Measurements from ENCODE around the gene MAL.

- no peak for TF ChIP-seq ETV5 (CRISPR knock-in tag; IDR thresholded peaks at IDR 0.05; ENCODE audit: borderline replicate concordance)
- TF ChIP-seq SIN3B (IDR thresholded peaks at IDR 0.05; ENCODE audit: low read length): no peak
- no peak for TF ChIP-seq ZNF224 (CRISPR knock-in tag; IDR thresholded peaks at IDR 0.05)
- TF ChIP-seq, protein P1, sequence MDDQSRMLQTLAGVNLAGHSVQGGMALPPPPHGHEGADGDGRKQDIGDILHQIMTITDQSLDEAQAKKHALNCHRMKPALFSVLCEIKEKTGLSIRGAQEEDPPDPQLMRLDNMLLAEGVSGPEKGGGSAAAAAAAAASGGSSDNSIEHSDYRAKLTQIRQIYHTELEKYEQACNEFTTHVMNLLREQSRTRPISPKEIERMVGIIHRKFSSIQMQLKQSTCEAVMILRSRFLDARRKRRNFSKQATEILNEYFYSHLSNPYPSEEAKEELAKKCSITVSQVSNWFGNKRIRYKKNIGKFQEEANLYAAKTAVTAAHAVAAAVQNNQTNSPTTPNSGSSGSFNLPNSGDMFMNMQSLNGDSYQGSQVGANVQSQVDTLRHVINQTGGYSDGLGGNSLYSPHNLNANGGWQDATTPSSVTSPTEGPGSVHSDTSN (CRISPR knock-in tag; IDR thresholded peaks at IDR 0.05; ENCODE audit: borderline replicate concordance): no peak
- no peak for TF ChIP-seq NR2C2 (CRISPR knock-in tag; IDR thresholded peaks at IDR 0.05; ENCODE audit: borderline replicate concordance)
- TF ChIP-seq POLR2A (IDR thresholded peaks at IDR 0.05; ENCODE audit: insufficient read depth in 1 of 2, low read depth in 2 of 2, low read length in 2 of 2): no peak
- no peak for TF ChIP-seq ZNF562 (CRISPR knock-in tag; IDR thresholded peaks at IDR 0.05; ENCODE audit: borderline replicate concordance)
- no peak for TF ChIP-seq ATF7 (IDR thresholded peaks at IDR 0.05)
- TF ChIP-seq ATF7 (CRISPR knock-in tag; IDR thresholded peaks at IDR 0.05): no peak
- TF ChIP-seq ETV6 (CRISPR knock-in tag; conservative IDR thresholded peaks at IDR 0.05): no peak
- no peak for TF ChIP-seq SMC3 (IDR thresholded peaks at IDR 0.05; ENCODE audit: low read length)
- TF ChIP-seq, protein P2, sequence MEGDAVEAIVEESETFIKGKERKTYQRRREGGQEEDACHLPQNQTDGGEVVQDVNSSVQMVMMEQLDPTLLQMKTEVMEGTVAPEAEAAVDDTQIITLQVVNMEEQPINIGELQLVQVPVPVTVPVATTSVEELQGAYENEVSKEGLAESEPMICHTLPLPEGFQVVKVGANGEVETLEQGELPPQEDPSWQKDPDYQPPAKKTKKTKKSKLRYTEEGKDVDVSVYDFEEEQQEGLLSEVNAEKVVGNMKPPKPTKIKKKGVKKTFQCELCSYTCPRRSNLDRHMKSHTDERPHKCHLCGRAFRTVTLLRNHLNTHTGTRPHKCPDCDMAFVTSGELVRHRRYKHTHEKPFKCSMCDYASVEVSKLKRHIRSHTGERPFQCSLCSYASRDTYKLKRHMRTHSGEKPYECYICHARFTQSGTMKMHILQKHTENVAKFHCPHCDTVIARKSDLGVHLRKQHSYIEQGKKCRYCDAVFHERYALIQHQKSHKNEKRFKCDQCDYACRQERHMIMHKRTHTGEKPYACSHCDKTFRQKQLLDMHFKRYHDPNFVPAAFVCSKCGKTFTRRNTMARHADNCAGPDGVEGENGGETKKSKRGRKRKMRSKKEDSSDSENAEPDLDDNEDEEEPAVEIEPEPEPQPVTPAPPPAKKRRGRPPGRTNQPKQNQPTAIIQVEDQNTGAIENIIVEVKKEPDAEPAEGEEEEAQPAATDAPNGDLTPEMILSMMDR (CRISPR knock-in tag; IDR thresholded peaks at IDR 0.05): no peak
Observed at GRCh38 chr2:94977826-94978225, 47.7 kb upstream of the MAL start.

Data from HepG2 (cell line).